Liver (tissue), 3 donors: ENCODE results near the gene PSMD1.

Experiments
- CTCF ChIP-seq: fragments of 150-350 bp; IDR thresholded peaks from 2 replicates; pipeline ENCODE4 v1.5.1; 2017; ENCODE audit warnings: improper control_type of control experiment, low read depth, low read length; ENCODE audit not compliant: missing input control
- EGR1 ChIP-seq, 2 donors: IDR thresholded peaks; 2 replicates each; pipeline ENCODE4 v1.6.1; 2016 to 2018; ENCODE audit warnings: antibody characterized with exemption in 2 of 2, low read depth in 2 of 2
- FOXA1 ChIP-seq: IDR thresholded peaks from 2 replicates; pipeline ENCODE4 v1.6.1; 2016; ENCODE audit warnings: antibody characterized with exemption
- FOXA2 ChIP-seq: IDR thresholded peaks from 2 replicates; pipeline ENCODE4 v1.6.1; 2016; ENCODE audit warnings: antibody characterized with exemption
- JUND ChIP-seq, 2 donors: IDR thresholded peaks; 2 replicates each; pipeline ENCODE4 v1.6.1; 2016; ENCODE audit warnings: antibody characterized with exemption in 2 of 2
- MAX ChIP-seq: IDR thresholded peaks from 2 replicates; pipeline ENCODE4 v1.6.1; 2016; ENCODE audit warnings: antibody characterized with exemption
- NR2F2 ChIP-seq: IDR thresholded peaks from 2 replicates; pipeline ENCODE4 v1.6.1; 2016; ENCODE audit warnings: antibody characterized with exemption
- RAD21 ChIP-seq, 2 donors: IDR thresholded peaks; 2 replicates each; pipeline ENCODE4 v1.6.1; 2016; ENCODE audit warnings: antibody characterized with exemption in 2 of 2, mild to moderate bottlenecking in 2 of 2
- REST ChIP-seq: IDR thresholded peaks from 2 replicates; pipeline ENCODE4 v1.6.1; 2016; ENCODE audit warnings: antibody characterized with exemption, mild to moderate bottlenecking
- RXRA ChIP-seq, 2 donors: IDR thresholded peaks; 2 replicates each; pipeline ENCODE4 v1.6.1; 2017 to 2018; ENCODE audit warnings: antibody characterized with exemption in 2 of 2, mild to moderate bottlenecking in 1 of 2
- SP1 ChIP-seq: IDR thresholded peaks from 2 replicates; pipeline ENCODE4 v1.6.1; 2018; ENCODE audit warnings: antibody characterized with exemption, mild to moderate bottlenecking
- TAF1 ChIP-seq: conservative IDR thresholded peaks from 2 replicates; pipeline ENCODE4 v1.6.1; 2016; ENCODE audit warnings: antibody characterized with exemption, mild to moderate bottlenecking
- YY1 ChIP-seq: IDR thresholded peaks from 2 replicates; pipeline ENCODE4 v1.6.1; 2016; ENCODE audit warnings: antibody characterized with exemption, mild to moderate bottlenecking
- ZBTB33 ChIP-seq: IDR thresholded peaks from 2 replicates; pipeline ENCODE4 v1.6.1; 2016; ENCODE audit warnings: antibody characterized with exemption
- donor health status: healthy.
- donor health status: healthy.

DNA sequence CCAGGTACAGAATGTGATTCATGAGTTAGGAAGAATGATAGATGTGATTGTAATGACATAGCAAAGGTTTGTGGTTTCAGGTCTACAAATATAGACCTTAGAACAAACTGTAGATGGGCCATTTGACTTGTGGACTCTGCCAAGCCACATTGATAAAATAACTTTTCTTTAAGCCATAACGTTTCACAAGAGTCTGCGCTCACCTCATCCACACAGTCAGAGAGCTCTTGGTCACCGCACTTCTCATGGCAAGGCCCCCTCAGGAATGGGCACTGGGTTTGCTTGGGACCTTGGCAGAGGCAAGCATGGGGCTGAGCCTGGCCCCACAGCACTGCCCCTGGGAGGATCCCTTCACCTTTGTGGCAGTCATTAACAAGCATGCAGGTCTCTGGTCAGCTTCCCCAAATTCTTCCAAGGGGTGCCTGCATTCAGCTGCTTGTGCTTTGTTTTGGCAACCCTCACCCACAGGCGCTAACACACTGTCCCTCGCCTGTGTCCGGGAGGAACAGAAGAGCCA lies 155.7 kb downstream of the PSMD1 start:
- no peak for TF ChIP-seq YY1
- no peak for TF ChIP-seq CTCF
- TF ChIP-seq SP1, result no peak
- TF ChIP-seq EGR1 (IDR thresholded peaks at IDR 0.05; ENCODE audit: low read depth in 2 of 2), result no peak
- no peak for TF ChIP-seq ZBTB33
- TF ChIP-seq RXRA (IDR thresholded peaks at IDR 0.05), result no peak
- no peak for TF ChIP-seq REST
- TF ChIP-seq RAD21 (IDR thresholded peaks at IDR 0.05), result no peak
- no peak for TF ChIP-seq MAX
- no peak for TF ChIP-seq TAF1
- no peak for TF ChIP-seq JUND (IDR thresholded peaks at IDR 0.05)
- no peak for TF ChIP-seq FOXA1
- no peak for TF ChIP-seq NR2F2
- no peak for TF ChIP-seq FOXA2
